GM18505 (cell line): ENCODE data around the gene TBC1D20.

Experiments
- ATAC-seq: cut with Tn5 transposase; IDR thresholded peaks from one replicate; pipeline ENCODE4 v1.9.1; 2021; ENCODE audit not compliant: unreplicated experiment
- POLR2A ChIP-seq: IDR thresholded peaks from 4 replicates; pipeline ENCODE4 v1.6.1; 2011; ENCODE audit warnings: borderline replicate concordance; ENCODE audit not compliant: insufficient read depth, insufficient read length; ENCODE audit errors: extremely low read depth

TBC1D20 gene

GRCh38 chr20:416950-417800 lies 45.2 kb downstream of the TBC1D20 start:
- TF ChIP-seq POLR2A: no peak
- no peak for ATAC-seq

- no peak for TF ChIP-seq POLR2A
- no peak for ATAC-seq
Observed at GRCh38 chr20:415820-416322, 46.5 kb downstream of the TBC1D20 start.

- ATAC-seq: no peak
- TF ChIP-seq POLR2A: no peak
Observed at GRCh38 chr20:414161-414560, 48.2 kb downstream of the TBC1D20 start.

- no peak for TF ChIP-seq POLR2A
- ATAC-seq: no peak
Observed at GRCh38 chr20:412081-412480, 50.3 kb downstream of the TBC1D20 start.

- ATAC-seq: no peak
- TF ChIP-seq POLR2A: no peak
Observed at GRCh38 chr20:409697-410559, 52.4 kb downstream of the TBC1D20 start.

GRCh38 chr20:408843-409696 lies 53.3 kb downstream of the TBC1D20 start:
- TF ChIP-seq POLR2A: no peak

GRCh38 chr20:407953-408842 lies 54.1 kb downstream of the TBC1D20 start, which contains the start of gene RBCK1:
Gene RBCK1, plus strand, starts transcription at chr20:408299. Its CDS starts 459 bp downstream, at chr20:408758.
- peak; percentile 63 for ATAC-seq
- peak; percentile 70 for TF ChIP-seq POLR2A

More at GRCh38 chr20:408843-409696, 53.3 kb downstream of the TBC1D20 start:
- peak; percentile 9 for ATAC-seq

GRCh38 chr20:407133-407952 lies 55.0 kb downstream of the TBC1D20 start:
- TF ChIP-seq POLR2A: peak; percentile 63
- peak; percentile 71 for ATAC-seq

GRCh38 chr20:406200-407132 lies 55.9 kb downstream of the TBC1D20 start:
- no peak for ATAC-seq
- no peak for TF ChIP-seq POLR2A

- no peak for ATAC-seq
- no peak for TF ChIP-seq POLR2A
Observed at GRCh38 chr20:404088-404487, 58.2 kb downstream of the TBC1D20 start.
